Measurements from ENCODE around the gene RAP1GAP2. TPM values are rescaled to one million over a fixed set of nuclear protein-coding genes. Genes with fewer than 3 reads are reported as not detected.
"Not testable (repeated sequence)": the region's sequence is repeated elsewhere in the genome, so short reads cannot be mapped to it uniquely, and the experiment has no call there.

RAP1GAP2 gene
- total RNA-seq, 1 donor from 2014 or later = 29.3 TPM

GRCh38 chr17:3054868-3055267, 258.6 kb downstream of the RAP1GAP2 start:
- not testable (repeated sequence) for DNase-seq

GRCh38 chr17:3062824-3063377, 266.7 kb downstream of the RAP1GAP2 start:
- not testable (repeated sequence) for DNase-seq

GRCh38 chr17:3063507-3063906, 267.3 kb downstream of the RAP1GAP2 start, which contains the start of gene OR1D5:
OR1D5 (minus strand) TSS chr17:3063607; CDS start chr17:3063607, 0 bp downstream.
- DNase-seq = not testable (repeated sequence)

- DNase-seq = not testable (repeated sequence)
Observed at GRCh38 chr17:3065192-3065591, 269.0 kb downstream of the RAP1GAP2 start.

- not testable (repeated sequence) for DNase-seq
Observed at GRCh38 chr17:3073850-3074249, 277.6 kb downstream of the RAP1GAP2 start.

Small RNA genes within 50 kb of the gene (small RNA-seq; reads per million reads assigned to genes)
- gene MIR1253 = not detected
- gene hsa-mir-1253 = not detected

Other genes starting within 250 kb of the RAP1GAP2 start
- 292 TPM for gene PAFAH1B1, start 202.8 kb upstream of the RAP1GAP2 start, total RNA-seq
- 17.5 TPM for gene CLUH, start 84.7 kb upstream of the RAP1GAP2 start, total RNA-seq
- 1.1 TPM for gene CCDC92B, start 46.8 kb upstream of the RAP1GAP2 start, total RNA-seq